Uterus (tissue), 2 donors: ENCODE measurements around the gene OR2H1.

ENCODE experiments used
- POLR2A ChIP-seq, 2 donors: fragments of 450-650 bp; IDR thresholded peaks; one replicate each; pipeline ENCODE4 v1.6.1; 2016; ENCODE audit warnings: antibody characterized with exemption in 2 of 2, mild to moderate bottlenecking in 1 of 2, moderate library complexity in 1 of 2
- TF ChIP-seq, protein P1 (sequence below), 4 experiments: fragments of 200-600 bp in 2 of 4; fragments of 450-650 bp in 2 of 4; sonication (generic) in 2 of 4; IDR thresholded peaks; one replicate each; pipeline ENCODE4 v1.5.1; 2016 to 2019; ENCODE audit warnings: antibody characterized with exemption in 4 of 4, mild to moderate bottlenecking in 2 of 4, moderate library complexity in 1 of 4

DNA sequence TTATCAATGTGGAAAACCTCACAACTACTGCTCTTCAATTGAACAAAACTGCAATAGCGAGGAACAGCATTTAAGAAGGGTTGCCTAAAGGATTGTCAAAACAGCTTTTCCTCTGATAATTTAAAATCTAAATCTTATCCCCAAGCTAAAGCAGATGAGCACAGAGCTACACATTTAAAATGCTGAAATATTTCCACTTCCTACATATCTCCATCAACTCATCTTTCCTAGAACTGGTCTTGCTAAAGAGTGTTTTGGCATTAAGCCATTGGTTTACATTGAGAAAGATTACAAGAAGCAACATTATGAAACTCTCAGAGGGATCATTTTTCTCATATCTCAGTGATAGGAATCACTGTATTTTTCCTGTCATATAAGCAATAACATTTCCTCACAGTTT is 14.2 kb upstream of the OR2H1 start:
- TF ChIP-seq, protein P1, sequence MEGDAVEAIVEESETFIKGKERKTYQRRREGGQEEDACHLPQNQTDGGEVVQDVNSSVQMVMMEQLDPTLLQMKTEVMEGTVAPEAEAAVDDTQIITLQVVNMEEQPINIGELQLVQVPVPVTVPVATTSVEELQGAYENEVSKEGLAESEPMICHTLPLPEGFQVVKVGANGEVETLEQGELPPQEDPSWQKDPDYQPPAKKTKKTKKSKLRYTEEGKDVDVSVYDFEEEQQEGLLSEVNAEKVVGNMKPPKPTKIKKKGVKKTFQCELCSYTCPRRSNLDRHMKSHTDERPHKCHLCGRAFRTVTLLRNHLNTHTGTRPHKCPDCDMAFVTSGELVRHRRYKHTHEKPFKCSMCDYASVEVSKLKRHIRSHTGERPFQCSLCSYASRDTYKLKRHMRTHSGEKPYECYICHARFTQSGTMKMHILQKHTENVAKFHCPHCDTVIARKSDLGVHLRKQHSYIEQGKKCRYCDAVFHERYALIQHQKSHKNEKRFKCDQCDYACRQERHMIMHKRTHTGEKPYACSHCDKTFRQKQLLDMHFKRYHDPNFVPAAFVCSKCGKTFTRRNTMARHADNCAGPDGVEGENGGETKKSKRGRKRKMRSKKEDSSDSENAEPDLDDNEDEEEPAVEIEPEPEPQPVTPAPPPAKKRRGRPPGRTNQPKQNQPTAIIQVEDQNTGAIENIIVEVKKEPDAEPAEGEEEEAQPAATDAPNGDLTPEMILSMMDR (IDR thresholded peaks at IDR 0.05), result no peak
- no peak for TF ChIP-seq POLR2A (IDR thresholded peaks at IDR 0.05)
